Subcutaneous abdominal adipose tissue (tissue), 5 donors: ENCODE data around the gene NID2.
A peak's percentile ranks its signal among the peaks of the same experiment; 100 is the strongest.

Source experiments
- H3K27ac ChIP-seq: one replicate; pipeline ENCODE4 v1.7.0; 2013; ENCODE audit warnings: low read depth, mild to moderate bottlenecking, inconsistent platforms, low read length, moderate library complexity
- H3K27me3 ChIP-seq, 5 donors: one replicate each; pipeline ENCODE4 v1.7.0; 2013; ENCODE audit warnings: low read length in 5 of 5, inconsistent platforms in 1 of 5; ENCODE audit not compliant: control insufficient read depth in 5 of 5, insufficient read depth in 4 of 5
- H3K36me3 ChIP-seq, 5 donors: one replicate each; pipeline ENCODE4 v1.7.0; 2013; ENCODE audit warnings: low read length in 5 of 5; ENCODE audit not compliant: control insufficient read depth in 5 of 5, insufficient read depth in 5 of 5
- H3K4me1 ChIP-seq, 5 donors: one replicate each; pipeline ENCODE4 v1.7.0; 2013; ENCODE audit warnings: low read length in 5 of 5, mild to moderate bottlenecking in 3 of 5, moderate library complexity in 1 of 5; ENCODE audit not compliant: control insufficient read depth in 5 of 5, insufficient read depth in 5 of 5
- H3K4me3 ChIP-seq, 5 donors: one replicate each; pipeline ENCODE4 v1.7.0; 2013; ENCODE audit warnings: low read length in 5 of 5, low read depth in 1 of 5
- H3K9ac ChIP-seq, 5 donors: one replicate each; pipeline ENCODE4 v1.7.0; 2013; ENCODE audit warnings: low read length in 5 of 5, mild to moderate bottlenecking in 4 of 5, moderate library complexity in 3 of 5
- H3K9me3 ChIP-seq, 5 donors: one replicate each; pipeline ENCODE4 v1.7.0; 2013; ENCODE audit warnings: low read length in 5 of 5; ENCODE audit not compliant: control insufficient read depth in 5 of 5
- donor health status: healthy.
- donor health status: healthy.
- donor health status: healthy.
- donor health status: healthy.
- donor health status: healthy.

Gene NID2

DNA sequence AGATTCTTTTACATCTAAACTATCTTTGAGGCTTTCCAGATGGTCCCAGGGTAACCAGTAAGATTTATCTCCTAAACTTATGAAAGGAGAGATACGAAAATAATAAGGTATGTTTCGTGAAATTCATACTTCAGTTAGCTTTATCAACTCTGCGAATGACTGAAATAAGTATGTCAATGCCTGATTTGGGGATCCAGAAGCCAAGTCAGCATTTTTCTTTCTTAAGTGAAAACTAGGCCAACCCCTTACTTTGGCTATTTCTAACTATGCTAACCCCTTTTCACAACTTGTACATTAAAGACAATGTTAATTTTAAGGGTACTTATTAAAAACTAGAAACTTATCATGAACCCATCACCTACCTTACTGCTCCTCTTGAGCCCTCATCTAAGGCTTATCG, 26.9 kb upstream of the NID2 start:
- Histone ChIP-seq H3K4me3 (no peak overlapping the region), H3K27me3 (no peaks in the 10 kb centered on the region), H3K9me3 (peaks cover 0 to 2% (median 0%) of the 10 kb centered on the region in 5 donors), H3K36me3 (no peaks in the 10 kb centered on the region), H3K4me1 (peaks cover 0 to 5% (median 3%) of the 10 kb centered on the region in 5 donors), H3K9ac (no peak overlapping the region), H3K27ac (no peak overlapping the region)

DNA sequence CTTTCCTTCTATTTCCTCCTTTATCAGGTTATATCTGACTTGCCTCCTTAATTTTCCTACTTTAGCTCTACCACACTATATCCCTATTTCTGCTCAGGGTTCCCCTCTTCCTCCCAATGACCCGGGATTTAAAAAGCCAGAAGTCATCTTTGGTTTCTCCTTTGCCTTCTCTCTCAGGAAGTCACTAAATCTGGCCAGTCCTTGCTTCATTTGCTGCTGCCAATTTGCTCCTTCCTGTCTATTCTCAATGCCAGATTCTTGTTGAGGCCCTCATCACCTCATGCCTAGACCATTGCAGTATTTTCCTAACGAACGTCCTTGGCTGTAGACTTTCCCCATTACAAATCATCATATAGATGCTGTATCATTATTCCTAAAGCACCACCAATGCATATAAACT, 26.5 kb upstream of the NID2 start:
- Histone ChIP-seq H3K27me3 (no peaks in the 10 kb centered on the region), H3K36me3 (no peaks in the 10 kb centered on the region), H3K4me1 (peaks cover 0 to 6% (median 3%) of the 10 kb centered on the region in 5 donors), H3K27ac (no peak overlapping the region), H3K4me3 (no peak overlapping the region), H3K9ac (no peak overlapping the region), H3K9me3 (peaks cover 0 to 2% (median 0%) of the 10 kb centered on the region in 5 donors)

DNA sequence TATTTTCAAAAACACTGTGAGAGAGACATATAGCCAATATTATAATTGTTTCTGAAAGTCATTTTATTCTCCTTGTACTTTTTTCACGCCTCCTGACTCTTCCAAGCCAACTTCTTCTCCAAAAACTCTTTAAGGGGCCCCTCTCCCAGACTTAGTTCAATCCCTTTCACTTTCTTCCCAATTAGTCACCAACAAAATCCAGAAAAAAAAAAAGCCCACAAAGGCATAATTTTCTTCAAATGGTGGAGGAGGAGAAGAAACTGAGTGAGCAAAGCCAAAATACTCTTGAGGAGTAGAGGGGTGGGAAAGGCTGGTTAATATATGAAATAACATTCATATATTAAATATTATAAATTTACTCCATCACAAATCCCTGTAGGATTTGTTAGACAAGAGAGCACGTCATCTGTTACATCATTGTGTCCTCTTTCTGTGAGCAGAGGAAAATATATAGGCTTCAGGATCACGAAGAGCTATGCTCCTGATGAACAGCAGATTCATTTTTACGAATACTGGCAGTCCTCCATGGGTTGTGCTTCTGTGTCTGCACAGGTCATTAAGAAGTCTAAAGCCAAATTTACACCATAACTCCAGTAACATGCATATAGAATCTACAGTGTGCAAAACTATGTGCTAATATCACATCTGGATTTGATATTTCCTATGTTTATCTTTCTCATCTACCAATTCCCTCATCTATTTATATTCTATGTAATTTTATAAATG, 25.9 kb upstream of the NID2 start:
- Histone ChIP-seq H3K27ac (no peak overlapping the region), H3K36me3 (no peaks in the 10 kb centered on the region), H3K4me1 (peaks cover 0 to 9% (median 3%) of the 10 kb centered on the region in 5 donors), H3K4me3 (no peak overlapping the region), H3K9ac (no peak overlapping the region), H3K27me3 (no peaks in the 10 kb centered on the region), H3K9me3 (peaks cover 0 to 2% (median 0%) of the 10 kb centered on the region in 5 donors)

DNA sequence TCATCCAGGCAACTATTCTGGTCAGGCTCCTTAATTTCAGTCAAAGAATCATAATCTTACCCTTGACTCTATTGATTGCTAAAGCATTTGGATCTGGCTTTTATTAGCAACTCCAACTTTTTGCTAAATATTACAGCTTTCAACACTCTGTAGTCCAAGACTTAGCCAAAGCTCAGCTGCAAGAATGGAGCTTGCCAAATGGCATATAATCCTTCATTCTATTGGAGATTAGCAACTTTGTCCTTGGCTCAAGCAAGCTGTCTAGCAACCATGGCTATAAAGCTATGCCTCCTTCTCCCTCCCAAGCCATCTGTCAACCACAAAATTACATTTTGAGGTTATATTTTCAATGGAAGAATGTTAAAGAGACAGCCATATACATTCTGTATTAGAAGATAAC, 23.1 kb upstream of the NID2 start:
- H3K9me3 ChIP-seq, result peaks cover 0 to 2% (median 0%) of the 10 kb centered on the region in 5 donors
- H3K27ac ChIP-seq, result no peak overlapping the region
- H3K4me1 ChIP-seq, result peaks cover 0 to 21% (median 15%) of the 10 kb centered on the region in 5 donors
- H3K27me3 ChIP-seq, result no peaks in the 10 kb centered on the region
- no peaks in the 10 kb centered on the region for H3K36me3 ChIP-seq
- no peak overlapping the region for H3K9ac ChIP-seq
- H3K4me3 ChIP-seq, result no peak overlapping the region

DNA sequence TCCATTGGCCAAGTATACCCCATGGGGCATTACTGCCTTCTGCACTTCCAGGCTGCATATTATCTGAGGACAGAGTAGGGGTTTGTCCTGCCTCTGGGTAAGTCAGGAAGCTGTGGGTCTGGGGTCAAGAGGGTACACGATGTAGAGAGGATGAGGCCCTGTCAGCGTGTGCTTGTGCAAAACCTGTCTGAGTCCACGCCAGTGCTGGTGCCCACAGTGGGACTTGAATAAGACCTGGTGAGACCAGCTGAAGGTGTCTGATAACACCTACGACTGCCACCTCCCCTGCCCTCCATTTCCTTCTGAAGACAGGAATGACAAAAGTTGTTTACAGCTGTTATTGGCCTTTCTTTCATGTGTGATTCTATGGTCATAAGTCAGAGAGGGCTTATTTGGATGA, 22.1 kb upstream of the NID2 start:
- Histone ChIP-seq H3K36me3 (no peaks in the 10 kb centered on the region), H3K4me1 (peaks cover 0 to 21% (median 15%) of the 10 kb centered on the region in 5 donors), H3K9me3 (no peaks in the 10 kb centered on the region), H3K4me3 (no peak overlapping the region), H3K27ac (no peak overlapping the region), H3K27me3 (no peaks in the 10 kb centered on the region), H3K9ac (no peak overlapping the region)

DNA sequence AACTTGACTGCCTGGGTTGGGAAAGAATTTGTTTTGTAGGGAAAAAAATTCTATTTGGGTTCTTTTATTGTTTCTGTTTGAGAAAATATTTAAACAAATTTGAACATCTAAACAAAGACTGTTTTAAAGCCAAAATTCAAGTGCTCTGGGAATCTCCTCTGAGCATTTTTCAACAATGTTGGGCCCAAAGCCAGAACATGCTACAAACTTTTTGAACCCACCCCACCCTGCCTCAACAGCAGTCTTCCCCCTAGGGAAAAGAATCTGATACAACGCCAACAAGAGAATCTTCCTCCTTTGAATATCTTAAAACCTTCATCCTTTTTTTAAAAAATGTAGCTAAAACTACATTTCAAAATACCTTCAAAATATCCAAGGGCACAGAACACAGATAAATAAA, 20.4 kb upstream of the NID2 start:
- H3K36me3 ChIP-seq, result no peaks in the 10 kb centered on the region
- H3K27ac ChIP-seq, result no peak overlapping the region
- H3K27me3 ChIP-seq, result no peaks in the 10 kb centered on the region
- H3K4me1 ChIP-seq, result peaks cover 0 to 21% (median 15%) of the 10 kb centered on the region in 5 donors
- H3K9ac ChIP-seq, result no peak overlapping the region
- H3K4me3 ChIP-seq, result no peak overlapping the region
- peaks cover 0 to 6% (median 0%) of the 10 kb centered on the region in 5 donors for H3K9me3 ChIP-seq

DNA sequence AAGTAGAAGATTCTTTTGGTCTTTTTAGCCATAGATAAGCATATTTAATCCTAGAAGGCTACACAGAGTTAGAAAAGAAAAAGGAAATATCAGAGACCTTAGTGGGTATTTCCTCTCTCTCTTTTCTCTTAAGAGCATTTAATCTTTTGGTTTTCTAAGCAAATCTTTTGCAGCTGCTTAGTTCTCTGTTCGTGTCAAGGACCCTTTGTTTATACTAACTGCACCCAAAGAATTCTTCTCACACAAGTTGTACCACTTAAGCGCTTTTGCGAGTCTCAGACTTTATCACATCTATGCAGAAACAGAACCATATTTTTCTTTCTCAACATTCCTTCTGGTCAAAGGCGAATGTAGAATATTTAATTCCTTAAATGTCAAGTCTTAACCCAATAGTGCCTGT, 17.9 kb upstream of the NID2 start:
- Histone ChIP-seq H3K27ac (no peak overlapping the region), H3K27me3 (no peaks in the 10 kb centered on the region), H3K4me1 (peaks cover 0 to 21% (median 15%) of the 10 kb centered on the region in 5 donors), H3K4me3 (no peak overlapping the region), H3K36me3 (no peaks in the 10 kb centered on the region), H3K9ac (no peak overlapping the region), H3K9me3 (peaks cover 0 to 6% (median 0%) of the 10 kb centered on the region in 5 donors)

DNA sequence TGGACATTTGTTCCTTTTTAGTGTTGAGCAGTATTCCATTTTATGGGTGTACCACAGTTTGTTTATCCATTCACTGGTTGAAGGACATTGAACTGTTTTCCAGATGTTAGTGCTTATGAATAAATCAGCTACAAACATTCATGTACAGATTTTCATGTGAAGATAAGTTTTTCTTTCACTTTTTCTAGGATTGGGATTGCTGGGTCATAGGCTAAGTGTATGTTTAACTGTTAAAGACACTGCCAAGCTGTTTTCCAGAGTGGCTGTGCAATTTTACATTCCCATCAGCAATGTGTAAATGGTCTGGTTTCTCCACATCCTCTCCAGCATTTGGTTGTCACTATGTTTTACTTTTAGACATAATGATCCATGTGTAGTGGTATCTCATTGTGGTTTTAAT, 14.0 kb upstream of the NID2 start:
- peaks cover 0 to 9% (median 4%) of the 10 kb centered on the region in 5 donors for H3K4me1 ChIP-seq
- H3K27me3 ChIP-seq, result peaks cover 0 to 2% (median 0%) of the 10 kb centered on the region in 5 donors
- no peaks in the 10 kb centered on the region for H3K36me3 ChIP-seq
- peaks cover 0 to 6% (median 0%) of the 10 kb centered on the region in 5 donors for H3K9me3 ChIP-seq
- no peak overlapping the region for H3K4me3 ChIP-seq
- H3K9ac ChIP-seq, result no peak overlapping the region
- no peak overlapping the region for H3K27ac ChIP-seq

DNA sequence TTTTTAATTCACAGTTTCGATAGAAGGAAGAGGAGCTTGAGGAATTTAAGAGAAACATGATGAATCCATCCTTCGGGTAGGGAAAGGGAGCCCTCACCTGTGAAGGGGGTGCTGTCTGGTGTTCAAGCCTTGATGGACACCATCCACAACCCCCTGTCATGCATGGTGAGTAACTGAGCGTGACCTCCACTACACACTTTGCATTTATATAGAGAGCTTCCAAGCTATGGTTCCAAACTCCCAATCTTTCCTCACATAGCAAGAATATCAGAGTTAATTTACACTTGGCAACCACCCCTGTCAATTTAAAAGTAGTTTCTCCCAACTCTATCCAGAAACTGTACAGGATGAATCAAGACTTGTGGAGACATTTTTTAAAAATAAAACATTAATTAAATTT, 13.1 kb upstream of the NID2 start:
- peaks cover 0 to 9% (median 4%) of the 10 kb centered on the region in 5 donors for H3K4me1 ChIP-seq

DNA sequence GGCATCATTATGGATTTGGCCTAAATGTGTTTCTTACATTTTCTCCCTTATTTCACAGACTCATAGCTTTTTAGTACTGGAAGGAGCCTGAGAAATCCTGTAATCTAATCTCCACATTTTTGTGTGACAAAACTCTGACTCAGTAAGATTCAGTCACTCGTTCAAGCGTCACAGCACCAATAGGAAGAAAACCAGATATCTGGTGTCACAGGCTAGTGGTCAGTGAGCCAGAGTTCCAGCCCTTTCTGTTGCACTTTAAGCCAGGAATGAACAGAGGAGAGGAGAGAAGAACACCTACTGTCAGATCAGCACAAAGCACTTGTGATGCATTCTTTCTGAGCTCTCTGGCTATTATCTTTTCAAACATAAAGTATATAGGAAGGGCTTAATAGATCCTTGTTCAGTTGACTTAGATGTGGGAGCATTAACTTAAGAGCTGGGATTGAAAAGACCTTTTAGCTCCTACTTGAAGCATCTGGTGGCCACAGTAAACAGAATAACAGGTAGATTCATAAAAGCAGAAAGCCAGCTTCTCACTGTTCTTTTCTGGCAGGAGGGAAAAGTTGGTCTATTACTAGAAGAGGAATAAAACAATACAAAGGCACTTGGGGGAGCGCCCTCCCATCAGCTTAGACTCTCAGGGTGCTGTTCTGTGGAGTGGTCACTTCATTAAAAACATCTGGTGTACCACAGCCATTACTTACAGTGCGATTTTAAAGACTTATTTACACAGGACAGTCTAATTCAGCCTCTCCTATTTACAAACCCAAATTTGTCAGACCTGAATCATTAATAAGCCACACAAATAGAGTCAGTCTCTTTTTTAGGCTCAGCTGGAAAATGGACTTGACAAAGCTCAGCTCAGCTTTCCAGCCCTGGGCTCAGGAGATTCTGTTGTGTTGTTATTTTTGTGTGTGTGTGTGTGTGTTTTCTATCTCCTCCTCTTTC, 12.2 kb upstream of the NID2 start:
- Histone ChIP-seq H3K4me1 (peaks cover 0 to 10% (median 7%) of the 10 kb centered on the region in 5 donors), H3K27me3 (peaks cover 0 to 2% (median 0%) of the 10 kb centered on the region in 5 donors), H3K9me3 (peaks cover 0 to 6% (median 0%) of the 10 kb centered on the region in 5 donors), H3K36me3 (no peaks in the 10 kb centered on the region), H3K4me3 (no peak overlapping the region), H3K9ac (peak overlapping the region in 1 of 5 donors; percentile 18), H3K27ac (no peak overlapping the region)

More for the DNA sequence above, 13.1 kb upstream of the NID2 start:
- Histone ChIP-seq H3K9me3 (peaks cover 0 to 6% (median 0%) of the 10 kb centered on the region in 5 donors), H3K27ac (no peak overlapping the region), H3K27me3 (peaks cover 0 to 2% (median 0%) of the 10 kb centered on the region in 5 donors), H3K36me3 (no peaks in the 10 kb centered on the region), H3K4me3 (no peak overlapping the region), H3K9ac (no peak overlapping the region)
